ENCODE results near the gene CDK5R2. TPM values are rescaled to one million over a fixed set of nuclear protein-coding genes. Genes with fewer than 3 reads are reported as not detected.

Gene CDK5R2
- total and polyA plus RNA-seq, 2 of the 13 experiments (the other 11 are each of a cell fraction or from before 2014, with no cell fraction given), result not detected

DNA sequence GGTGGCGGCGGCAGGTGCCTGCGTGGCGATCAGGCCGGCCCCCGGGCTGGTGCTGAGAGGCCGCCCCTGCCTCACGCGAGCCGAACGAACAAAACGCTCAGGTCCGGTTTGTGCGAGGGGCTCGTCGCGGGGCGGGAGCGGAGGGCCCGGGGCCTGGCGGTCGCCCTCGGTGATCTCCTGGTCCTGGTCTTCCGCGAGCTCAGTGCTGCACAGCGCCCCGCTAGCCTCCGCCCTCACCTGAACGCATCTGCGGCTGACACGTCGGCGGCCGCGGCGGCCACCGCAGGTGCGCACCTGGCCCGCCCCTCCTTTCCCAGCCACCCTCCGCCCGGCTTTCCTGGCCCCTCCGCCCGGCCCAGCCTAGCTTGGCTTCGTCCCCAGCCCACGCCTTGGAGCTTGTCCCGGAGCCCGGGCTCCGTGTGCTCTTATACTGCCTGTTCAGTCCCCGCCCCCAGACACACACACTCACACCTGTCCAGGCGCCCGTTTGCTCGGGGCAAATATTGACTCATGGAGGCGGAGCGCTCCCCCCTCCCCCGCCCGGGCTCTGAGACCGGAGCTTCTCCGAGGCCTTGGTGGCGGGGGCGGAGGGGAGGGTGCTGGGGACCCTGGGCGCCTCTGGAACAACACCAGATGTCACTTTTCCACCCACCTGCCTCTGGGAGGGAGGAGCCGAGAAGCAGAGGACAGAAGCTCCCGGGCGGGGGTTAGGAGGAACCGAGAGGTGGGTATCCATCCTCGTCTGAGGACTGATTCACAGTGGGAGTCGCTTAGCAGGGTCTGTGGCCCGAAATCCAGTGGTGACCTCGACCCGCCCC, 42.3 kb downstream of the CDK5R2 start (continued):
- TF ChIP-seq ZHX1 (CRISPR knock-in tag; IDR thresholded peaks at IDR 0.05; ENCODE audit: low read depth) (peak; percentile 87), ZNF350 (CRISPR knock-in tag; IDR thresholded peaks at IDR 0.05; ENCODE audit: borderline replicate concordance, low read depth) (no peak; the same call in 1 of the 2 replicates), MIER2 (CRISPR knock-in tag; IDR thresholded peaks at IDR 0.05) (0 out of 2 replicates have a peak, but pooled peaks have one; percentile 38), ZMAT5 (CRISPR knock-in tag; IDR thresholded peaks at IDR 0.05; ENCODE audit: borderline replicate concordance, low read depth) (no peak), KDM6A (CRISPR knock-in tag; IDR thresholded peaks at IDR 0.05; ENCODE audit: low read depth) (no peak), NFE2 (CRISPR knock-in tag; IDR thresholded peaks at IDR 0.05) (no peak), CENPT (CRISPR knock-in tag; IDR thresholded peaks at IDR 0.05; ENCODE audit: low read depth) (0 out of 2 replicates have a peak, but pooled peaks have one; percentile 27), HCFC1 (IDR thresholded peaks at IDR 0.05; ENCODE audit: low read depth, low read length) (no peak), NR2F6 (IDR thresholded peaks at IDR 0.05) (peak; percentile 62; the same call in 1 of the 2 replicates), NR2F6 (CRISPR knock-in tag; IDR thresholded peaks at IDR 0.05) (peak; percentile 59; the same call in 1 of the 2 replicates), ZNF326 (CRISPR knock-in tag; IDR thresholded peaks at IDR 0.05; ENCODE audit: borderline replicate concordance) (no peak), MYNN (CRISPR knock-in tag; IDR thresholded peaks at IDR 0.05; ENCODE audit: low read depth) (no peak), TBL1XR1 (IDR thresholded peaks at IDR 0.05; ENCODE audit: borderline replicate concordance, low read length, partially characterized antibody) (no peak), MAFF (IDR thresholded peaks at IDR 0.05; ENCODE audit: low read depth, low read length) (no peak), ZNF724P (CRISPR knock-in tag; IDR thresholded peaks at IDR 0.05; ENCODE audit: borderline replicate concordance) (0 out of 2 replicates have a peak, but pooled peaks have one; percentile 4), HNF4A (CRISPR knock-in tag; IDR thresholded peaks at IDR 0.05) (peak; percentile 32), CSRNP1 (CRISPR knock-in tag; IDR thresholded peaks at IDR 0.05) (no peak), SMAD3 (CRISPR knock-in tag; IDR thresholded peaks at IDR 0.05) (peak; percentile 31; the same call in 1 of the 2 replicates), MLLT10 (CRISPR knock-in tag; IDR thresholded peaks at IDR 0.05) (no peak), GTF2F1 (IDR thresholded peaks at IDR 0.05; ENCODE audit: low read length) (no peak), NFYC (CRISPR knock-in tag; IDR thresholded peaks at IDR 0.05) (no peak), POLR2AphosphoS5 (IDR thresholded peaks at IDR 0.05; ENCODE audit: low read depth, low read length) (no peak), ATF4 (CRISPR knock-in tag; IDR thresholded peaks at IDR 0.05) (peak in 1 of 2 experiments; percentile 53; a peak in 2 of 4 replicates), PRMT3 (CRISPR knock-in tag; IDR thresholded peaks at IDR 0.05; ENCODE audit: borderline replicate concordance, low read depth) (no peak)
- TF ChIP-seq, protein P1, sequence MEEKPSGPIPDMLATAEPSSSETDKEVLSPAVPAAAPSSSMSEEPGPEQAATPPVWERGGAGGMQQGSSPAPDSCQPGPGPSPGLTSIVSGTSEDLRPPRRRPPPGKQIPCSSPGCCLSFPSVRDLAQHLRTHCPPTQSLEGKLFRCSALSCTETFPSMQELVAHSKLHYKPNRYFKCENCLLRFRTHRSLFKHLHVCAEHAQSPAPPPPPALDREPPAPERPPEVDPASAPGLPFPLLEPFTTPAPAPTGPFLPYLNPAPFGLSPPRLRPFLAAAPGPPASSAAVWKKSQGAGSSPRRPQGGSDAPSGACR (CRISPR knock-in tag; IDR thresholded peaks at IDR 0.05), result peak; percentile 94
